Smooth muscle cell (in vitro differentiated cells): ENCODE measurements around the gene SYCP2. TPM values are rescaled to one million over a fixed set of nuclear protein-coding genes. Genes with fewer than 3 reads are reported as not detected.

ENCODE experiments used
- DNase-seq: peaks from one replicate; lab custom pipeline; 2025; ENCODE audit not compliant: unreplicated experiment; lab: John Stamatoyannopoulos, UW
- H2AFZ ChIP-seq: fragments of 200-600 bp; sonication (generic); 2 replicates; pipeline ENCODE4 v1.6.0; 2016; ENCODE audit warnings: antibody characterized with exemption, low read depth, mild to moderate bottlenecking
- H3F3A ChIP-seq: fragments of 200-600 bp; sonication (generic); 2 replicates; pipeline ENCODE4 v1.6.0; 2017; ENCODE audit warnings: antibody characterized with exemption, low read depth
- H3K27ac ChIP-seq: fragments of 200-600 bp; sonication (generic); 2 replicates; pipeline ENCODE4 v1.5.1; 2016; ENCODE audit warnings: low read depth, mild to moderate bottlenecking
- H3K27me3 ChIP-seq: fragments of 200-600 bp; sonication (generic); 2 replicates; pipeline ENCODE4 v1.6.1; 2016; ENCODE audit warnings: low read depth, mild to moderate bottlenecking
- H3K36me3 ChIP-seq: fragments of 200-600 bp; sonication (generic); 2 replicates; pipeline ENCODE4 v1.5.1; 2016; ENCODE audit warnings: low read depth
- H3K4me1 ChIP-seq: fragments of 200-600 bp; sonication (generic); 2 replicates; pipeline ENCODE4 v1.5.1; 2016; ENCODE audit warnings: low read depth
- H3K4me2 ChIP-seq: fragments of 200-600 bp; sonication (generic); 2 replicates; pipeline ENCODE4 v1.6.0; 2016; ENCODE audit warnings: mild to moderate bottlenecking
- H3K4me3 ChIP-seq: fragments of 200-600 bp; sonication (generic); 2 replicates; pipeline ENCODE4 v1.5.1; 2016; ENCODE audit warnings: mild to moderate bottlenecking
- H3K79me2 ChIP-seq: fragments of 200-600 bp; sonication (generic); 2 replicates; pipeline ENCODE4 v1.6.0; 2016; ENCODE audit warnings: low read depth, mild to moderate bottlenecking
- H3K9ac ChIP-seq: fragments of 200-600 bp; sonication (generic); 2 replicates; pipeline ENCODE4 v1.6.0; 2016; ENCODE audit warnings: low read depth
- H3K9me3 ChIP-seq: fragments of 200-600 bp; sonication (generic); replicated peaks from 2 replicates; pipeline ENCODE4 v1.5.1; 2016; ENCODE audit warnings: low read depth
- H4K20me1 ChIP-seq: fragments of 200-600 bp; sonication (generic); 2 replicates; pipeline ENCODE4 v1.6.0; 2016; ENCODE audit warnings: low read depth
- CTCF ChIP-seq: fragments of 200-600 bp; sonication (generic); IDR thresholded peaks from 2 replicates; pipeline ENCODE4 v1.5.1; 2017; ENCODE audit warnings: borderline replicate concordance, mild to moderate bottlenecking, antibody characterized with exemption; ENCODE audit not compliant: insufficient read depth, poor library complexity, severe bottlenecking
- WGBS: methylation state at CpG from one replicate; pipeline ENCODE4 v1.1.7; 2016; ENCODE audit warnings: low lambda C conversion rate; 5-methylcytosine and 5-hydroxymethylcytosine counted together
- polyA plus RNA-seq: library from polyadenylated mRNA; unstranded; fragments of >200 nt; fragmentation: Nextera tagmentation; extraction: Ambion mirVana; gene quantifications from 2 replicates; pipeline ENCODE4 v1.2.1, GENCODE V29; 2016
- total RNA-seq: library from RNA; depleted of rRNA; stranded (reverse); fragments of >200 nt; gene quantifications from 2 replicates; pipeline ENCODE4 v1.2.3, GENCODE V29; 2014

SYCP2 gene
- total and polyA plus RNA-seq, 2 experiments from 2014 or later: 0.42 to 0.54 TPM

GRCh38 chr20:59920944-59921343, 12.5 kb downstream of the SYCP2 start:
- Histone ChIP-seq H3K27me3 (no peaks in the 10 kb centered on the region), H3K79me2 (no peaks in the 10 kb centered on the region), H3F3A (no peaks in the 10 kb centered on the region), H3K36me3 (no peaks in the 10 kb centered on the region), H3K4me1 (no peaks in the 10 kb centered on the region), H2AFZ (no peak overlapping the region), H3K4me3 (no peak overlapping the region), H3K9me3 (no peaks in the 10 kb centered on the region), H3K9ac (no peak overlapping the region), H3K4me2 (no peak overlapping the region), H4K20me1 (no peaks in the 10 kb centered on the region), H3K27ac (no peak overlapping the region)
- no peak for TF ChIP-seq CTCF
- no peak for DNase-seq

- H3K4me3 ChIP-seq: no peak overlapping the region
Observed at GRCh38 chr20:59912609-59913008, 20.8 kb downstream of the SYCP2 start.

GRCh38 chr20:59911041-59911440, 22.4 kb downstream of the SYCP2 start:
- Histone ChIP-seq H3F3A (no peaks in the 10 kb centered on the region), H3K27ac (no peak overlapping the region), H3K36me3 (no peaks in the 10 kb centered on the region), H3K9me3 (no peaks in the 10 kb centered on the region), H3K9ac (no peak overlapping the region), H3K4me1 (no peaks in the 10 kb centered on the region), H3K4me2 (no peak overlapping the region), H3K4me3 (no peak overlapping the region), H3K79me2 (no peaks in the 10 kb centered on the region), H4K20me1 (no peaks in the 10 kb centered on the region), H2AFZ (no peak overlapping the region), H3K27me3 (peaks cover 12% of the 10 kb centered on the region)
- DNase-seq: no peak
- no peak for TF ChIP-seq CTCF
- WGBS: 86% methylated on average over 2 of the region's 2 CpGs

More at GRCh38 chr20:59912609-59913008, 20.8 kb downstream of the SYCP2 start:
- H3K79me2 ChIP-seq: no peaks in the 10 kb centered on the region
- H3F3A ChIP-seq: no peaks in the 10 kb centered on the region
- H3K9me3 ChIP-seq: no peaks in the 10 kb centered on the region
- H3K4me2 ChIP-seq: no peak overlapping the region
- H3K27ac ChIP-seq: no peak overlapping the region
- 66% methylated on average over 4 of the region's 4 CpGs for WGBS
- peaks cover 12% of the 10 kb centered on the region for H3K27me3 ChIP-seq
- H3K36me3 ChIP-seq: no peaks in the 10 kb centered on the region
- DNase-seq: no peak
- no peak overlapping the region for H2AFZ ChIP-seq
- TF ChIP-seq CTCF: no peak
- no peak overlapping the region for H3K9ac ChIP-seq
- H3K4me1 ChIP-seq: no peaks in the 10 kb centered on the region
- no peaks in the 10 kb centered on the region for H4K20me1 ChIP-seq

- no peak overlapping the region for H3K4me2 ChIP-seq
- H3K36me3 ChIP-seq: no peaks in the 10 kb centered on the region
- H2AFZ ChIP-seq: no peak overlapping the region
- no peak overlapping the region for H3K9ac ChIP-seq
- peaks cover 12% of the 10 kb centered on the region for H3K27me3 ChIP-seq
- no peak for TF ChIP-seq CTCF
- WGBS: 90% methylated on average over 5 of the region's 5 CpGs
- H3K4me1 ChIP-seq: no peaks in the 10 kb centered on the region
- H3K27ac ChIP-seq: no peak overlapping the region
- no peak overlapping the region for H3K4me3 ChIP-seq
- H3K79me2 ChIP-seq: no peaks in the 10 kb centered on the region
- DNase-seq: no peak
- no peaks in the 10 kb centered on the region for H4K20me1 ChIP-seq
- H3F3A ChIP-seq: no peaks in the 10 kb centered on the region
- H3K9me3 ChIP-seq: no peaks in the 10 kb centered on the region
Observed at GRCh38 chr20:59908855-59909254, 24.6 kb downstream of the SYCP2 start.
